Transverse colon (tissue), 4 donors: Measurements from ENCODE around the gene TDRD9. TPM values are rescaled to one million over a fixed set of nuclear protein-coding genes. Genes with fewer than 3 reads are reported as not detected.

Experiments used
- DNase-seq: peaks from one replicate; pipeline ENCODE4 v3.0.0-alpha.2; 2019
- H3K27ac ChIP-seq, 4 donors: fragments of 200-600 bp; sonication (generic); 2 replicates each; pipeline ENCODE4 v1.5.1; 2016 to 2018; ENCODE audit warnings: inconsistent platforms in 4 of 4
- H3K27me3 ChIP-seq: fragments of 200-600 bp; sonication (generic); 2 replicates; pipeline ENCODE4 v1.5.1; 2017; ENCODE audit warnings: inconsistent platforms
- H3K36me3 ChIP-seq, 4 donors: fragments of 200-600 bp; sonication (generic); 2 replicates each; pipeline ENCODE4 v1.5.1; 2017 to 2019; ENCODE audit warnings: inconsistent platforms in 4 of 4
- H3K4me1 ChIP-seq, 4 donors: fragments of 200-600 bp; sonication (generic); 2 replicates each; pipeline ENCODE4 v1.5.1; 2017 to 2020; ENCODE audit warnings: inconsistent platforms in 4 of 4
- H3K4me3 ChIP-seq, 4 donors: fragments of 200-600 bp; sonication (generic); 1 replicate in 1 of 4; 2 replicates in 3 of 4; pipeline versions ENCODE4 v1.5.1 to v1.6.1; 2017 to 2019; ENCODE audit warnings: inconsistent platforms in 4 of 4
- H3K9me3 ChIP-seq, 2 donors: fragments of 200-600 bp; sonication (generic); 2 replicates each; pipeline ENCODE4 v1.5.1; 2017 to 2019; ENCODE audit warnings: inconsistent platforms in 2 of 2
- EP300 ChIP-seq: sonication (generic); formaldehyde crosslinking; IDR thresholded peaks from one replicate; pipeline ENCODE4 v1.6.1; 2017; ENCODE audit warnings: antibody characterized with exemption, low read depth
- POLR2A ChIP-seq: fragments of 450-650 bp; IDR thresholded peaks from one replicate; pipeline ENCODE4 v1.6.1; 2016; ENCODE audit warnings: antibody characterized with exemption, mild to moderate bottlenecking, moderate library complexity
- POLR2AphosphoS5 ChIP-seq, 3 donors: sonication (generic); formaldehyde crosslinking; IDR thresholded peaks; one replicate each; pipeline ENCODE4 v1.6.1; 2016; ENCODE audit warnings: antibody characterized with exemption in 3 of 3
- WGBS, 2 donors: methylation state at CpG; one replicate each; pipeline ENCODE4 v1.1.5; 2018; ENCODE audit warnings: low coverage in 1 of 2; 5-methylcytosine and 5-hydroxymethylcytosine counted together
- in situ Hi-C, 4 donors: fragments of 200-750 bp; cut with MboI; loops; one replicate each; pipeline versions ENCODE4 v1.15.0 to v1.15.1; 2017; ENCODE audit warnings: low sequenced_read_pairs in 3 of 4, low pct_ligation_motif_present in 1 of 4, low pct_unique_long_range_greater_than_20kb in 1 of 4
- intact Hi-C: fragments of 100-400 bp; cut with DNase I; formaldehyde crosslinking; loops from one replicate; pipeline ENCODE4 v1.15.1; 2023; ENCODE audit warnings: low total_unique reads
- total RNA-seq, 4 donors: library from RNA; depleted of rRNA; stranded (reverse); fragments of >200 nt; gene quantifications; one replicate each; pipeline ENCODE4 v1.1.0, GENCODE V29; 2016
- TF ChIP-seq, protein P1 (sequence below), 5 experiments: fragments of 200-600 bp in 3 of 5; fragments of 450-650 bp in 2 of 5; sonication (generic) in 3 of 5; IDR thresholded peaks; 1 replicate in 2 of 5; 2 replicates in 3 of 5; pipeline ENCODE4 v1.5.1; 2016 to 2017; ENCODE audit warnings: antibody characterized with exemption in 5 of 5, inconsistent platforms in 3 of 5, mild to moderate bottlenecking in 2 of 5, moderate library complexity in 1 of 5

Gene TDRD9
- total RNA-seq, 4 donors from 2014 or later: 0.55 to 0.79 TPM; not detected in 2

DNA sequence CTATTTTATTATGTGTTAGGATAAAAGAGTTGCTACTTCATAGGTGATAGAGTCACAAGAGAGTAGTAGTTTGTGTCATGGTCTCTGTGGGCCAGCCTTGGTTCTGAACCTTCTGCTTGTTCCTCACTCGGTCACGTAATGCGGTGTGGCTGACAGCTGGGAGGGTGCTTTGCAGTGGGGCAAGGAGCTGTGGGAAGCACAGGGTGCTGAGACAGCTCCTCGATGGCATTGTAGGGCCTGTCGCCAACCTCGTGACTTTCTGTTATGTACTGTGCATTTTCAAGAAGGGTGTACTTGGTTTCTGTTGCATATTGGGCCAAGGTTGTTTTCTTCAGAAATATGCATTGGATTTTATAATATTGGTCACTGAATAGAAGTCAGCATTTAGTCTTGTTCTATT is 75.4 kb downstream of the TDRD9 start:
- intact Hi-C loops (no loop called here), in situ Hi-C loops (no loop called here)
- TF ChIP-seq, protein P1, sequence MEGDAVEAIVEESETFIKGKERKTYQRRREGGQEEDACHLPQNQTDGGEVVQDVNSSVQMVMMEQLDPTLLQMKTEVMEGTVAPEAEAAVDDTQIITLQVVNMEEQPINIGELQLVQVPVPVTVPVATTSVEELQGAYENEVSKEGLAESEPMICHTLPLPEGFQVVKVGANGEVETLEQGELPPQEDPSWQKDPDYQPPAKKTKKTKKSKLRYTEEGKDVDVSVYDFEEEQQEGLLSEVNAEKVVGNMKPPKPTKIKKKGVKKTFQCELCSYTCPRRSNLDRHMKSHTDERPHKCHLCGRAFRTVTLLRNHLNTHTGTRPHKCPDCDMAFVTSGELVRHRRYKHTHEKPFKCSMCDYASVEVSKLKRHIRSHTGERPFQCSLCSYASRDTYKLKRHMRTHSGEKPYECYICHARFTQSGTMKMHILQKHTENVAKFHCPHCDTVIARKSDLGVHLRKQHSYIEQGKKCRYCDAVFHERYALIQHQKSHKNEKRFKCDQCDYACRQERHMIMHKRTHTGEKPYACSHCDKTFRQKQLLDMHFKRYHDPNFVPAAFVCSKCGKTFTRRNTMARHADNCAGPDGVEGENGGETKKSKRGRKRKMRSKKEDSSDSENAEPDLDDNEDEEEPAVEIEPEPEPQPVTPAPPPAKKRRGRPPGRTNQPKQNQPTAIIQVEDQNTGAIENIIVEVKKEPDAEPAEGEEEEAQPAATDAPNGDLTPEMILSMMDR (IDR thresholded peaks at IDR 0.05): no peak
- no peak for TF ChIP-seq POLR2AphosphoS5 (IDR thresholded peaks at IDR 0.05)
- no peak for TF ChIP-seq EP300
- WGBS, 2 donors: 81 to 96% methylated on average over 5 to 6 of the region's 6 CpGs
- no peak overlapping the region for H3K4me3 ChIP-seq
- no peaks in the 10 kb centered on the region for H3K36me3 ChIP-seq
- H3K27ac ChIP-seq: no peak overlapping the region
- DNase-seq: no peak
- H3K4me1 ChIP-seq: no peaks in the 10 kb centered on the region
- H3K9me3 ChIP-seq: no peaks in the 10 kb centered on the region
- no peaks in the 10 kb centered on the region for H3K27me3 ChIP-seq

DNA sequence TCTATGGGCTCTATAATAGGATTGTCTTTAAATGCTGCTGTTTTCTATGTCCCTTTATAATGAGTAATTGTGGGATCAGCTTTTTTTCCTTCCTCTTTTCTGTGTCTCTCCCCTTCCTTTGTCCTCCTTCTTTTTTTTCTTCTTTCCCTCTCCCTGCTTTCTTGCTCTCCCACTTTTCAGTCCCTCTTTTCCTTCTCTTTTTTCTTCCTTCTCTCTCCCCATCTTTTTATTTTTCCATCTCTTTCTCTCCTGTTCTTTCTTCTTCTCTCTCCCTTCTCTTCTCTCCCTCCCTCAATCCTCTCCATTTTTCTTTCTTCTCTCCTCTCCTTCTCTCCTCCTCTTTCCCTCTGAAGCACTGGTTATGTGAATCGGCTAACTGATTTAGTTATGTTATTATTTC is 76.6 kb downstream of the TDRD9 start:
- intact Hi-C loops: no loop called here
- H3K36me3 ChIP-seq: no peaks in the 10 kb centered on the region
- 87 to 88% methylated on average over 1 of the region's 1 CpG for WGBS, 2 donors
- H3K4me3 ChIP-seq: no peak overlapping the region
- TF ChIP-seq POLR2A (no peak), EP300 (no peak), POLR2AphosphoS5 (IDR thresholded peaks at IDR 0.05) (no peak)
- TF ChIP-seq, protein P1 (IDR thresholded peaks at IDR 0.05): no peak
- in situ Hi-C loops: no loop called here
- no peak for DNase-seq
- no peaks in the 10 kb centered on the region for H3K4me1 ChIP-seq
- H3K27ac ChIP-seq: no peak overlapping the region
- no peaks in the 10 kb centered on the region for H3K27me3 ChIP-seq
- H3K9me3 ChIP-seq: no peaks in the 10 kb centered on the region

DNA sequence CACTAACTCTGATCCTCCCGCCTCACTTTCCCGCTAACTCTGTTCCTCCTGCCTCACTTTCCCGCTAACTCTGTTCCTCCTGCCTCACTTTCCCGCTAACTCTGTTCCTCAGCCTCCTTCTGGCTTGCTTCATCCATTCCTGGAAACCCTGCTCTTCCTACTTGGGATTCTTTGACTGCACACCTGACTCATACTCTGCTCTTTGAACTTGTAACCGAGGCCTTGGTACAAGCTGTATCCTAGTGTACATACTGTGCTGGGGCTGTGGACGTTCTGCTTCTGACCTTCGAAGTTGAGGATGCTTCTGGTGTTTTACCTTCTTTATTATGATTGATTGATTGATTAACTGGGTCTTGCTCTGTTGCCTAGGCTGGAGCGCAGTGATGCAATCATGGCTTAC is 77.2 kb downstream of the TDRD9 start:
- no peak overlapping the region for H3K4me3 ChIP-seq
- no peaks in the 10 kb centered on the region for H3K27me3 ChIP-seq
- WGBS, 2 donors: 93 to 100% methylated on average over 1 to 8 of the region's 8 CpGs
- no peak for DNase-seq
- no peaks in the 10 kb centered on the region for H3K9me3 ChIP-seq
- intact Hi-C loops: no loop called here
- no peak overlapping the region for H3K27ac ChIP-seq
- TF ChIP-seq POLR2A: no peak
- TF ChIP-seq, protein P1 (IDR thresholded peaks at IDR 0.05): no peak
- TF ChIP-seq EP300: no peak
- no peak for TF ChIP-seq POLR2AphosphoS5 (IDR thresholded peaks at IDR 0.05)
- no peaks in the 10 kb centered on the region for H3K36me3 ChIP-seq
- in situ Hi-C loops: no loop called here
- H3K4me1 ChIP-seq: no peaks in the 10 kb centered on the region

DNA sequence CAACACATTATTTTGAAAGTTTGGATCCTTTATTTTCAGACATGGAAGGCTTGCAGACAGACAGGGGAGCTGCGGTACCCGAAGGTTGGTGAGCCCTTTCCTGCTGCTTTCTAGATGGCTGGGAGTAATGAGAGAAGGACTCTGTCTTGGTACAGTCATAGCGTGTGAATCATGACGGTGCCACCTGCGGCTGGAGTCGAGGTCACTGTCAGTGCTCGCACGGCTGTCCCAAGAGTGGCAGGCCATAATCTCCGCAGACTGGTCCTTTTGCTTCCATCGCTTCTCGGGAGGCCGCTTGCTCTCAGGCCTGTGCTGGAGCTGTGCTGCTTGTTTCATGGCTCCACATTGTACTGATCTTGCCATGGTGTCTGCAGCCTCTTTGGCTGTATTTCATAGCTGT is 78.9 kb downstream of the TDRD9 start:
- Histone ChIP-seq H3K27ac (no peak overlapping the region), H3K4me3 (no peak overlapping the region), H3K27me3 (no peaks in the 10 kb centered on the region), H3K9me3 (no peaks in the 10 kb centered on the region), H3K36me3 (no peaks in the 10 kb centered on the region), H3K4me1 (no peaks in the 10 kb centered on the region)
- in situ Hi-C loops (no loop called here), intact Hi-C loops (no loop called here)
- DNase-seq: no peak
- 93 to 96% methylated on average over 8 to 12 of the region's 12 CpGs for WGBS, 2 donors
- TF ChIP-seq POLR2AphosphoS5 (IDR thresholded peaks at IDR 0.05) (no peak), POLR2A (no peak), EP300 (no peak)
- TF ChIP-seq, protein P1 (IDR thresholded peaks at IDR 0.05): no peak
